GM12872 (cell line): Measurements from ENCODE around the gene IPMK.

Experiments used
- TF ChIP-seq, protein P1 (sequence below): IDR thresholded peaks from 3 replicates; pipeline ENCODE4 v1.5.1; 2011; ENCODE audit warnings: low read depth, mild to moderate bottlenecking, low read length, moderate library complexity; ENCODE audit not compliant: insufficient read depth

IPMK gene

GRCh38 chr10:58177362-58177947 lies 90.2 kb downstream of the IPMK start:
- TF ChIP-seq, protein P1, sequence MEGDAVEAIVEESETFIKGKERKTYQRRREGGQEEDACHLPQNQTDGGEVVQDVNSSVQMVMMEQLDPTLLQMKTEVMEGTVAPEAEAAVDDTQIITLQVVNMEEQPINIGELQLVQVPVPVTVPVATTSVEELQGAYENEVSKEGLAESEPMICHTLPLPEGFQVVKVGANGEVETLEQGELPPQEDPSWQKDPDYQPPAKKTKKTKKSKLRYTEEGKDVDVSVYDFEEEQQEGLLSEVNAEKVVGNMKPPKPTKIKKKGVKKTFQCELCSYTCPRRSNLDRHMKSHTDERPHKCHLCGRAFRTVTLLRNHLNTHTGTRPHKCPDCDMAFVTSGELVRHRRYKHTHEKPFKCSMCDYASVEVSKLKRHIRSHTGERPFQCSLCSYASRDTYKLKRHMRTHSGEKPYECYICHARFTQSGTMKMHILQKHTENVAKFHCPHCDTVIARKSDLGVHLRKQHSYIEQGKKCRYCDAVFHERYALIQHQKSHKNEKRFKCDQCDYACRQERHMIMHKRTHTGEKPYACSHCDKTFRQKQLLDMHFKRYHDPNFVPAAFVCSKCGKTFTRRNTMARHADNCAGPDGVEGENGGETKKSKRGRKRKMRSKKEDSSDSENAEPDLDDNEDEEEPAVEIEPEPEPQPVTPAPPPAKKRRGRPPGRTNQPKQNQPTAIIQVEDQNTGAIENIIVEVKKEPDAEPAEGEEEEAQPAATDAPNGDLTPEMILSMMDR = peak; percentile 48; the same call in 2 of the 3 replicates

DNA sequence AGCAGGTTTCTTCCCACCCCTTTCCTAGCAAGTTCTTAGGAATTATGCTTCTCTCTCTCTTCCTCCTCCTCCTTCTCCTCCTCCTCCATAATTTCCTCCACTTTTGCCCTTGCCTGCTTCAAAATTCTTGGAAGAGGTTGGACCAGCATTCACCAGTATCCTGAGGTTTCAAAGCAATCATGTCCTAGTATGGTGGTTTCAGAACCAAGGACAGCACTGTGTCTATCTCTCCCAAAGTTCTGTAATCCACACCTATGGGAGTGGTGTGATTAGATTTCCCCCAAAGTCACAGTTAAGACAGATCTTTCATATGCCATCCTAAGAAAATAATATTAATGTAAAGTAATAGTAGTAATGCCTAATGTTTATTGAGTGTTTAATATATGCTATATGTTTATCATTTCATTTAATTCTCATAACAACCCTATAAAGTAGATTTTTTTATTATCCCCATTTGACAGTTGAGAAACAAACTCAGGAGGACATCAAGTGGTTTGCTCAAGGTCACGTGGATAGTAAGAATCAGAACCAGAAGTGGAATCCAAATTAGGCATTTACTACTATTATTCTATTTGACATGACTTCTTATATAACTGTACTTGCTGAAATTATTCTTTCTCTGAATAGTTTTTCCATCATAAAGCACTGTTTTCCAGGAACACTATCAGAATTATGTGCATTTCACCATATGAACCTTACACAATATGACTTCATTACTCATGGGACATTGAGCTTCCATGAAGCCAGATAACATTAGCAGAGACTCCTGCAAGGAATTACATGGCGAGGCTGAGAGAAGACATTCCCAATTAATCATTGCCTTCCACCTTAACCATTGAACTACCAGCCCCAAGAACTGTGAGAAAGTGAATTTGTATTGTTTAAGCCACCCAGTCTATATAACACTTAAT lies 91.4 kb downstream of the IPMK start:
- TF ChIP-seq, protein P1 = no peak

DNA sequence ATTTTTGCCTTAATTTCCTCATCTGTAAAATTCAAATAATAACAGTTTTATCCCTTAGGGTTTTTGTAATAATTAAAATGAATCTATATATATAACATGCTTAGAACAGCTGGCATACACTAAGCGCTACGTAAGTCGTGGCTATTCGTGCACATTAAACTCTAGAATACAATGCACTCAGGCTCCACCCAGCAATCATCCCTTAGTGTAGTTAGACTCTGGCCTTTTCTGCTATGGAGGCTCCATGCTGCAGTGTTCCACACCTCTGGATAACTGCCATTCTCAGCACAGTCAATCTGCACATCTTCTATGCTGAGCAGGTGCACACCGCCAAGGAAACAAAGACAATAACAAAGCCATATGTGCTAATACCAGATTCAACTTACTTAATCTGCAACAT lies 92.9 kb downstream of the IPMK start:
- TF ChIP-seq, protein P1 = no peak

DNA sequence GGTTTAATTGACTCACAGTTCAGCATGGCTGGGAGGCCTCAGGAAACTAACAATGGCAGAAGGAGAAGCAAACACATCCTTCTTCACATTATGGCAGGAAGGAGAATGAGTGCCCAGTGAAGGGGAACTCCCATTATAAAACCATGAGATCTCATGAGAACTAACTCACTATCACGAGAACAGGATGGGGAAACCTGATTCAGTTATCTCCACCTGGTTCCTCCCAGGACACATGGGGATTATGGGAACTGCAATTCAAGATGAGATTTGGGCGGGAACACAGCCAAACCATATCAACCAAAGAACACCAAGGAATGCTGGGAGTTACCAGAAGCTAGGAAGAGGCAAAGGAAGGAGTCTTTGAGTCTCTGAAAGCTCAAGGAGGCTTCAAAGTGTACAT lies 94.3 kb downstream of the IPMK start:
- TF ChIP-seq, protein P1 = no peak

GRCh38 chr10:58171146-58171545 lies 96.5 kb downstream of the IPMK start:
- TF ChIP-seq, protein P1 = no peak

- TF ChIP-seq, protein P1 = no peak
These were observed 103.2 kb downstream of the IPMK start for GRCh38 chr10:58164517-58164916.

DNA sequence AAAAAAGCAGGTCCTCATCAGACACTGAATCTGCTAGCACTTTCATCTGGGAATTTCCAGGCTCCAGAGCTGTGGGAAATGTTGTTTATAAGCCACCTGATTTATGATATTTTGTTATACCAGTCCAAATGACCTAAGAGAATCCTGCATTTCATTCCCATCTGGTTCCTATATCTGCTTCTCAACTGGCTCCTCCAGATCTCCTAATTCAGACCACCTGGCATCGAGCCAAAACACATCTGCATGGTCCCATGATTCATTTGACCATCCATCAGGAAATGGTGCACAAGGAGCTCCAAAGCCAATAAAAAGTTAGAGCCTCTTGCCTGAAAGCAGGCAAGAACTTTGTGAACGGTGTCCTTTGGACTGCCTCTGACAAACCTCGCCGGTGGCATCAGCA lies 108.9 kb downstream of the IPMK start:
- TF ChIP-seq, protein P1 = no peak
